HG03060 (cell line): ENCODE data around the gene PTCSC3.
A peak's percentile ranks its signal among the peaks of the same experiment; 100 is the strongest.
"Not testable (repeated sequence)": the region's sequence is repeated elsewhere in the genome, so short reads cannot be mapped to it uniquely, and the experiment has no call there.

ENCODE experiments used
- ATAC-seq: cut with Tn5 transposase; IDR thresholded peaks from one replicate; pipeline ENCODE4 v1.9.1; 2021; ENCODE audit warnings: low read depth, moderate number of reproducible peaks; ENCODE audit not compliant: unreplicated experiment

PTCSC3 gene

DNA sequence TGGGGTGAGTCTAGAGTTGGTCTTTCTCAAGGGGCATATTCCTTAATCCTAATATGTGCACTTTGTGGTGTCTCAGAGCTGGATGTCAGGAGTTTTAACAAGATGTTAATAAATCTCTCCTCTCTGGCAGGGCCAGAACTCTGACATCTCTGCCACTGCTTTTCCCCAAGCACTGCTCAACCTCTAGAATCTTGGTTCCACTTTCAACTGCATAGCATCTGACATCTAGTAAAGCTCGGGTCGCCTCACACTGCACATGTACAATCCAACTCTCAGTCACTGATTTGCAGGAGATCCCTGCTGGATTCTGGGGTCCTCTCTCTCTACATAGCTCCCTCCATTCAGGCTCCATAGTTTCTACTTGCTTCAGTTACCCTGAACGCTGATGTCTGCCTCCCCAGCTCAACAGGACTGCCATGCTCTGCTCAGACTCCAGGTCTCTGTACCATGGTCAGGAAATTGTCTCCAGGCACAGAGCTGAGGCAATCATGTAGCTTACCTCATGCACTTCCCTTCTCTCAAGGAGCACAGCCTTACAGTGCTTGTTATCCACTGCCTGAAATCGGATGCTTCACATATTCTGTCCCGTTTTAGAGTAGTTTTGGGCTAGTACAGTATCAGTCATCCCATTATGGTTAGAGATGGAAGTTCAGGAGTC, 1.6 kb downstream of the PTCSC3 start:
- no peak for ATAC-seq

GRCh38 chr14:36173161-36173560, 3.4 kb downstream of the PTCSC3 start:
- ATAC-seq, result no peak

DNA sequence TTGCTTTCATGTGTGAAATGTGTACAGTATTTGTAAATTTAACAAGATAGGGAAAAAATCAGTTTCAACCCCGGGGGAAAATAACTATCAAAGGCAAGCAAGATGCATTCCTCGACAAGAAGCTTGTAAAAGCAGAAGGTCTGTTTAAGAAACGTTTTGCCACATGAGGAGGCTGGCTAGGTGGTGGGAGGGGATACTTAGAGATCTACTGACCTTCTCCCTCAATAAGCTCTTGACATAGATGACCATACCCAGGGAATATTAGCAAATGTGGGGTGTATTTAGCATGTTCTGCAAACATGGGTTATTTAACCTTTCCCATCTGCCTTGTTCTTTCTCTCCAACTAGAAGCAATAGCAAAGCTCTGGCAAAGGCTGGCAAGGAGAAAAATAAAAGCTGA, 4.9 kb downstream of the PTCSC3 start:
- ATAC-seq, result no peak

GRCh38 chr14:36167431-36167830, 9.1 kb downstream of the PTCSC3 start:
- ATAC-seq, result no peak

GRCh38 chr14:36163451-36163850, 13.1 kb downstream of the PTCSC3 start:
- no peak for ATAC-seq

GRCh38 chr14:36162267-36162666, 14.3 kb downstream of the PTCSC3 start:
- no peak for ATAC-seq

DNA sequence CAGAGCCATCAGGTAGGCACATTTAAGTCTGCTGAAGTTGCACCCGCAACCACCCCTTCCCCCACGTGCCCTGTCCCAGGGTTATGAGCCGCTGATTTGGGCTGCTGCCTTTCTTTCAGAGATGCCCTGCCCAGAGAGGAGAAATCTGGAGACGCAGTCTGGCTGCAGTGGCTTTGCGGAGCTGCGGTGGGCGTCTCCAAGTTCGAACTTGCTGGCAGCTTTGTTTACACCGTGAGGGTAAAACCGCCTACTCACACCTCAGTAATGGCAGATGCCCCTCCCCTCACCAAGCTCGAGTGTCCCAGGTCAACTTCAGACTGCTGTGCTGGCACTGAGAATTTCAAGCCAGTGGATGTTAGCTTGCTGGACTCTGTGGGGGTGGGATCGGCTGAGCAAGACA, 14.7 kb downstream of the PTCSC3 start:
- no peak for ATAC-seq

DNA sequence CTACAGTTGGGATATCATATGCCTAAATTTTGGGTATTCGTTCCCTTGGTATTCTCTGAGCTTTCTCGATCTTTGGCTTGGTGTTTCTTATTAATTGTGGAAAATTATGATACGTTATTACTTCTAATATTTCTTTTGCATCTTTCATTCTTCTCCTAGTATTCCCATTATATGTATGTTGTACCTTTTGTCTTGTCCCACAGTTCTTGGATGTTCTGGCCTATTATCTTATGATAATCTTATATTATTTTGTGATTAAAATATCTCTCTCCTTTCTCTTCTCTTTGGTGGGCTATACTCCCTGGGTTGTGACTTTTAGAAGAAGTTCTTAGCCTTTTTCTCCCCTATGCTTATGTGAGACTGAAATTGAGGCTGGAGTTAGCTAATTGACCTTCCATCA, 25.2 kb downstream of the PTCSC3 start:
- no peak for ATAC-seq

DNA sequence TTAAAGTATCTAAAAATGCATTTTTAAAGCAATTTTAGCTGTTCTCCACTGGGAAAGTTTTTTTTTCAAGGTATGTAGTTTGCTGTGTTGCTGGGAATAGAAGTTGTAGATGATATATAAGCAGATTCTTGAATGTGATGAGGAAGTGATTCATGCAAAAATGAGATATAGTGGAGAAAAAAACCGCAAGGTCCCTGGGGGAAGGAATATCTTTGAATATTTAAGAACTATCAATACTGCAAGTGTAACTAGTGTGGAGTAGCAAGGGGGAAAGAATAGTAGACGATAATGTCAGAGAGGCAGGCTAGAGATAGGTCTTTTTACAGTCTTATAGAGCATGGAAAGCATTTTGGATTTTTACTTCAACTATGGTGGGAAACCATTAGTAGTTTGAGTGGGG, 42.5 kb downstream of the PTCSC3 start:
- no peak for ATAC-seq

GRCh38 chr14:36132826-36133225, 43.7 kb downstream of the PTCSC3 start:
- ATAC-seq, result no peak

- no peak for ATAC-seq
These were observed 46.3 kb downstream of the PTCSC3 start for GRCh38 chr14:36130186-36130585.

- ATAC-seq, result no peak
These were observed 47.3 kb downstream of the PTCSC3 start for GRCh38 chr14:36129181-36129580.

GRCh38 chr14:36113341-36113740, 63.2 kb downstream of the PTCSC3 start:
- ATAC-seq, result no peak

DNA sequence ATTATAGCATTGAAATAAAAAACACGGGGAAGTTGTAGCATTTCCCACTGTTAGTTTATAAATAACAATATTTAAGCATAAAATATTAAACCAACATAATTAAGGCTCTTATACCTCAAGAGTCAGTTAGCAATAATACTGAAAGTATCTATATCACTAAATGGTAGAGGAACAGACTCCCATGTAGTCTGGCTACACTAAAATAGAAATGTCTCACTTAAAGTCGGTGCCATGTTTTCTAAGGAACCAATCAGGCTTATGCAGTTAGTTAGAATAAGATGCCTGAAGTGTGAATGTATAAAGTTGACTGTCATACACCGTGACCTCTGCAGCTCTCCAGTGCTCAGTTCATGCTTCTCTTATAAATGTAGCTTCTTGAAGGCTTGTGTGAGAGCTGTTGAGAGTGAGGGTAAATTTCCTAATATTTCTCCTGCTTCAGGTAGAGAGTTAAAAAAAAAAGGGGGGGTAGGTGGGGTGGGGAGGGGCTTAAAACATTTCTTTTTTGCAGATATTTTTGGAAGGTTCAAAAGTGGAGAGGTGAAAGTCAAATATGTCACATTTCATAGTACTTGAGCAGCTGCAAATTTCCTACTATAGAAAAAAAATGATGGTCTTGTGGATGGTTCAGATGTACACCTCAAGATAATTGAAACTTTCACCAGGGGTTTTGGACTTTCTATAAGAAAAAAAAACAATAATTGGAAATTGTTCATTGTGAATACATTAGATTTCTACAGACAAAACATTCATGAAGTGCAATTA, 64.5 kb downstream of the PTCSC3 start:
- no peak for ATAC-seq

- no peak for ATAC-seq
These were observed 71.1 kb downstream of the PTCSC3 start for GRCh38 chr14:36105401-36105800.

DNA sequence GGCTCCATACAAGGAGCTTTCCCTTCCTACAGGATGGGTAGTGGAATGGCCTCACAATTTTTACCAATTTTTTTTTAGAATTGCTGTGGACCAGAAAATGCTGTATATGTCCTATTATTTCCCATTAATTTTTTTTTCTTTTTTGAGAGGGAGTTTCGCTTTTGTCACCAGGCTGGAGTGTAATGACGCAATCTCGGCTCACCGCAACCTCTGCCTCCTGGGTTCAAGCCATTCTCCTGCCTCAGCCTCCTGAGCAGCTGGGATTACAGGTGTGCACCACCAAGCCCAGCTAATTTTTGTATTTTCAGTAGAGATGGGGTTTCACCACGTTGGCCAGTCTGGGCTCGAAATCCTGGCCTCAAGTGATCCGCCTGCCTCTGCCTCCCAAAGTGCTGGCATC, 72.3 kb downstream of the PTCSC3 start:
- ATAC-seq, result not testable (repeated sequence)

DNA sequence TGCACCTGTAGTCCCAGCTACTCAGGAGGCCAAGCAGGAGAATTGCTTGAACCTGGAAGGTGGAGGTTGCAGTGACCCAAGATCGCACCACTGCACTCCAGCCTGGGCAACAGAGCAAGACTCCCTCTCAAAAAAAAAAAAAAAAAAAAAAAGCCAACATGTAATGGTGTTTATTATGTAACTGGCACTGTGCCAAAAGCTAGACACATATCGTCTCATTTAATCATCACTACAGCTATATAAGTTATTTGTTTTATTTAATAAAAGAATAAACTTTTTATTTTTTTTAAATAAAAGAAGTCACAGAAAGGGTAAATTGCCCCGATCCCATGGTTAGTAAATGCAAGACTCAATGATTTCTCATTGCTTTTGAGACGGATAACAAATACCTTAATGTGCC, 76.9 kb downstream of the PTCSC3 start:
- no peak for ATAC-seq

- ATAC-seq, result no peak
These were observed 79.2 kb downstream of the PTCSC3 start for GRCh38 chr14:36097356-36097755.

- no peak for ATAC-seq
These were observed 80.4 kb downstream of the PTCSC3 start for GRCh38 chr14:36096090-36096489.

DNA sequence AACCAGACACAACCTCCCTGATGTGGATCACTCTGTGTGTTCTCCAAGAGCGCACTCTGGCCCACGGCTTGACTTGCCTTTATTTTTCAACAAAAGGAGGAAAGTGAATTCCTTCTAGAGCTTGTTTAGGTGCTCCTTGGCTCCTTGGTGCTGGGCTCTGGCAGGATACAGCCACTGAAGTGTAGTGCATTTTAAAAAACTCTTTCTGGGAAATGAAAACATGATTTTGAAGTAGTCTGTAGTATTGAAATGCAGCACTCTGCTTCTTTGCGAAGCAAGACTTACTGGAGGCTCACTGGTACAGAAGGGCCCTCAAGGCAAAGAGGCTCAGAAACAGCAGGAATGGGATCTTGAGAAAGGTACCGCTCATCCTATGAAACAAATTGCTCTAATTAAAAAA, 81.6 kb downstream of the PTCSC3 start:
- ATAC-seq, result no peak

GRCh38 chr14:36091096-36091495, 85.4 kb downstream of the PTCSC3 start:
- peak; percentile 81 for ATAC-seq

GRCh38 chr14:36087411-36087810, 89.1 kb downstream of the PTCSC3 start:
- ATAC-seq, result no peak
